ENCODE measurements around the gene NFYB. TPM values are rescaled to one million over a fixed set of nuclear protein-coding genes. Genes with fewer than 3 reads are reported as not detected.

The NFYB gene
- total and polyA plus RNA-seq, 9 of the 15 experiments (the other 6 are each of a cell fraction or from before 2014, with no cell fraction given) = 14.5 to 51.5 (median 32.3) TPM

- no peak for TF ChIP-seq UBTF (IDR thresholded peaks at IDR 0.05; ENCODE audit: borderline replicate concordance in 1 of 2, low read depth in 2 of 2, low read length in 2 of 2)
- TF ChIP-seq ZNF57 (CRISPR knock-in tag; IDR thresholded peaks at IDR 0.05) = no peak
- TF ChIP-seq, protein P1, sequence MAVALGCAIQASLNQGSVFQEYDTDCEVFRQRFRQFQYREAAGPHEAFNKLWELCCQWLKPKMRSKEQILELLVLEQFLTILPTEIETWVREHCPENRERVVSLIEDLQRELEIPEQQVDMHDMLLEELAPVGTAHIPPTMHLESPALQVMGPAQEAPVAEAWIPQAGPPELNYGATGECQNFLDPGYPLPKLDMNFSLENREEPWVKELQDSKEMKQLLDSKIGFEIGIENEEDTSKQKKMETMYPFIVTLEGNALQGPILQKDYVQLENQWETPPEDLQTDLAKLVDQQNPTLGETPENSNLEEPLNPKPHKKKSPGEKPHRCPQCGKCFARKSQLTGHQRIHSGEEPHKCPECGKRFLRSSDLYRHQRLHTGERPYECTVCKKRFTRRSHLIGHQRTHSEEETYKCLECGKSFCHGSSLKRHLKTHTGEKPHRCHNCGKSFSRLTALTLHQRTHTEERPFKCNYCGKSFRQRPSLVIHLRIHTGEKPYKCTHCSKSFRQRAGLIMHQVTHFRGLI (CRISPR knock-in tag; IDR thresholded peaks at IDR 0.05) = 0 out of 2 replicates have a peak, but pooled peaks have one; percentile 31
- TF ChIP-seq CTBP1 (IDR thresholded peaks at IDR 0.05; ENCODE audit: borderline replicate concordance) = peak; percentile 81
- peak; percentile 50 to 67 (median 59); a peak in 5 of 6 replicates for TF ChIP-seq CTCF (IDR thresholded peaks at IDR 0.05 in 2 of 3, conservative IDR thresholded peaks at IDR 0.05 in 1 of 3; ENCODE audit: insufficient read depth in 2 of 3, low read depth in 1 of 3, low read length in 3 of 3)
- TF ChIP-seq CCAR2 (IDR thresholded peaks at IDR 0.05; ENCODE audit: low read depth, low read length) = no peak
- TF ChIP-seq ZNF444 (CRISPR knock-in tag; IDR thresholded peaks at IDR 0.05) = no peak
- no peak for TF ChIP-seq SNIP1 (IDR thresholded peaks at IDR 0.05; ENCODE audit: low read depth)
- no peak for TF ChIP-seq KLF1 (tag; IDR thresholded peaks at IDR 0.05)
- TF ChIP-seq, protein P2, sequence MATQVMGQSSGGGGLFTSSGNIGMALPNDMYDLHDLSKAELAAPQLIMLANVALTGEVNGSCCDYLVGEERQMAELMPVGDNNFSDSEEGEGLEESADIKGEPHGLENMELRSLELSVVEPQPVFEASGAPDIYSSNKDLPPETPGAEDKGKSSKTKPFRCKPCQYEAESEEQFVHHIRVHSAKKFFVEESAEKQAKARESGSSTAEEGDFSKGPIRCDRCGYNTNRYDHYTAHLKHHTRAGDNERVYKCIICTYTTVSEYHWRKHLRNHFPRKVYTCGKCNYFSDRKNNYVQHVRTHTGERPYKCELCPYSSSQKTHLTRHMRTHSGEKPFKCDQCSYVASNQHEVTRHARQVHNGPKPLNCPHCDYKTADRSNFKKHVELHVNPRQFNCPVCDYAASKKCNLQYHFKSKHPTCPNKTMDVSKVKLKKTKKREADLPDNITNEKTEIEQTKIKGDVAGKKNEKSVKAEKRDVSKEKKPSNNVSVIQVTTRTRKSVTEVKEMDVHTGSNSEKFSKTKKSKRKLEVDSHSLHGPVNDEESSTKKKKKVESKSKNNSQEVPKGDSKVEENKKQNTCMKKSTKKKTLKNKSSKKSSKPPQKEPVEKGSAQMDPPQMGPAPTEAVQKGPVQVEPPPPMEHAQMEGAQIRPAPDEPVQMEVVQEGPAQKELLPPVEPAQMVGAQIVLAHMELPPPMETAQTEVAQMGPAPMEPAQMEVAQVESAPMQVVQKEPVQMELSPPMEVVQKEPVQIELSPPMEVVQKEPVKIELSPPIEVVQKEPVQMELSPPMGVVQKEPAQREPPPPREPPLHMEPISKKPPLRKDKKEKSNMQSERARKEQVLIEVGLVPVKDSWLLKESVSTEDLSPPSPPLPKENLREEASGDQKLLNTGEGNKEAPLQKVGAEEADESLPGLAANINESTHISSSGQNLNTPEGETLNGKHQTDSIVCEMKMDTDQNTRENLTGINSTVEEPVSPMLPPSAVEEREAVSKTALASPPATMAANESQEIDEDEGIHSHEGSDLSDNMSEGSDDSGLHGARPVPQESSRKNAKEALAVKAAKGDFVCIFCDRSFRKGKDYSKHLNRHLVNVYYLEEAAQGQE (IDR thresholded peaks at IDR 0.05; ENCODE audit: borderline replicate concordance) = peak; percentile 32; the same call in 1 of the 2 replicates
- TF ChIP-seq, protein P2 (CRISPR knock-in tag; IDR thresholded peaks at IDR 0.05; ENCODE audit: low read depth) = no peak
- no peak for TF ChIP-seq KAT7 (CRISPR knock-in tag; IDR thresholded peaks at IDR 0.05; ENCODE audit: borderline replicate concordance)
- TF ChIP-seq CBX1 (IDR thresholded peaks at IDR 0.05; ENCODE audit: low read depth) = 0 out of 2 replicates have a peak, but pooled peaks have one; percentile 33
Measured at GRCh38 chr12:104177663-104178501, 39.9 kb upstream of the NFYB start (continued).

All from K562 (cell line).